Stimulated activated naive CD8-positive, alpha-beta T cell treated with anti-CD3 and anti-CD28 coated beads, Interleukin-15, Interleukin-2, amounts not matched to agents 100 U/mL and 50 U/mL, for 24 hours (primary cell): ENCODE results near the gene RSBN1L.
A peak's percentile ranks its signal among the peaks of the same experiment; 100 is the strongest.
"Not testable (repeated sequence)": the region's sequence is repeated elsewhere in the genome, so short reads cannot be mapped to it uniquely, and the experiment has no call there.

Experiments
- ATAC-seq: fragments of 150-1000 bp; cut with Tn5 transposase; one replicate; pipeline ENCODE4 v1.10.0; 2021
- DNase-seq: peaks from one replicate; pipeline ENCODE4 v3.0.0; 2021

The RSBN1L gene

DNA sequence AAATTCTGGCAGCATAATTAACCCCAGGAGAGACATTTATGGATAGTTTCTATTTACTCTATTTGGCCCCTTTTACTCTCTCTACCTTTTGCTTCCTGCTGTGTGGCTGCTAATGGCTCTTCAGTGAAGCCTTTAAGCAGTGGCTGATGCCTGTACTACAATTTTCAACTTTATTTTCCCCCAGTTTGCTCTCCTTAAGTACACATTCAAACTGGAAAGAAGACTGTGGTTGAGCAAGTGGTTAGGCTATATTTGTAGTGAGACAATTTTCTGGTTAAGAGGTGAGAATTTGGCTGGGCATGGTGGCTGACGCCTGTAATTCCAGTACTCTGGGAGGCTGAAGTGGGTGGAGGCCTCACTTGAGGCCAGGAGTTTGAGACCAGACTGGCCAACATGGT lies 8.5 kb upstream of the RSBN1L start:
- DNase-seq: peak; percentile 14

DNA sequence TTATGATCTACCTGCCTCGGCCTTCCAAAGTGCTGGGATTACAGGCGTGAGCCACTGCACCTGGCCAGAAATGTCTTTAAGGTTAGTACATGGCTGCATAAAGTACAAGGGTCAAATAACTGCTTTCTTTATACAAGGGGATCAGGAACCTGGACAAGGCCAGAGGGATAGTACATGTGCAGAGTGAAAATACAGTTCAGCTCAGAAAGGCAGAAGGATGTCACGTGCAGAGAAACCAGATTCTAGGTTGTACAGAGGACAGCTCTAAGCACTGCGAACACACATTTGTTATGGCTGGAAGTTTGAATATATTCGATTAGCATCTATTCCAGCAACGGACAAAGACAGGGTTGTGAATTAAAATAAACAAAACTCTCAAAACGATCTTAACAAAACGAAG lies 6.0 kb upstream of the RSBN1L start:
- ATAC-seq (no peak), DNase-seq (no peak)

More for the DNA sequence above, 8.5 kb upstream of the RSBN1L start:
- peak; percentile 65 for ATAC-seq

DNA sequence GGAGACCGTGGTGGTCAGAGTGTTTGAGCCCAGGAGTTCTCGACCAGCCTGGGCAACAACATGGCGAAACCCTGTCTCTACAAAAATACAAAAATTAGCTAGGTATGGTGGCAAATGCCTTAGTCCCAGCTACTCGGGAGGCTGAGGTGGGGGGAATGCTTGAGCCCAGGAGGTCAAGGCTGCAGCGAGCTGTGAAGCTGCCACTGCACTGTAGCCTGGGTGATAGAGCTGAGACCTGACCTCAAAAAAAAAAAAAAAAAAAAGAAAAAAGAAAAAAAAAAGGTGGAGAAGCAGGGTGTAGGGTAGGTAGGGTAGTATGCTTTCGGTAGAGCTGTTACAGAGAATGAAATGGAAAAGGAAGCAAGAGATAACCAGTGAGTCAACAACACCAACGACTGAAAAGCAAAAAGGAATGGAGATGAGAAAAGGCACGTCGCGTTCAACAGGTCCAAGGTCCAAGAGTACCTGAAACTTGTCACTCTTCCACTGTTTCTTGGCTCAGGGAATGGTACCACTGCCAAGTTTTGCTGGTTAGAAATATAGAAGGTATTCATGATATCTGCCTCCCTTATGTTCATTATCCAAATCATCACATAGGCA lies 4.3 kb upstream of the RSBN1L start:
- no peak for ATAC-seq
- DNase-seq: no peak

DNA sequence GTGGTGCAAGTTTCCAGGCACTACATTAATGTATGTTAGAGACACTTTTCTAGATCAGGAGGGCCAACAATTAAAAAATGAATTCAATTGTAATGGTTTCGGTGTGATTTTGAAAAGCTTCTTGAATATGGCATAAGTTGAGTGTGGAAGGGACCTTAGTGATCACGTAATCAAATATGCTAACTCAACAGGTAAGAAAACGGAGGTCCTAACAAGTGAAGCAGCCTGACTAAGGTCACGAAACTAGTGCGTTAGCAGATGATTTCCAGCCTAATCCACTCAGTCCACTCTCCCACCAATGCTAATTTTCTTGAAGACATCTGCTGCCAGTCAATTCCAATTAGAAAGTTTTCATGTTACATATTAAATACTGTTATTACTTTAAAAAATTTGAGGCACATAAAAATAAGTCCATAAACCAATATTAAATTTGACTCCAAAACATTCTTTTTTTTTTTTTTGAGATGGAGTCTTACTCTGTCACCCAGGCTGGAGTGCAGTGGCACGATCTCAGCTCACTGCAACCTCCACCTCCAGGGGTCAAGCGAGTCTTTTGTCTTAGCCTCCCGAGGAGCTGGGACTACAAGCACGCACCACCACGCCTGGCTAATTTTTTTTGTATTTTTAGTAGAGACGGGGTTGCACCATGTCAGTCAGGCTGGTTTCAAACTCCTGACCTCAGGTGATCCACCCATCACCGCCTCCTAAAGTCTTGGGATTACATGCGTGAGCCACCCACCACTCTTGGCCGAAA lies 2.3 kb upstream of the RSBN1L start:
- no peak for ATAC-seq

DNA sequence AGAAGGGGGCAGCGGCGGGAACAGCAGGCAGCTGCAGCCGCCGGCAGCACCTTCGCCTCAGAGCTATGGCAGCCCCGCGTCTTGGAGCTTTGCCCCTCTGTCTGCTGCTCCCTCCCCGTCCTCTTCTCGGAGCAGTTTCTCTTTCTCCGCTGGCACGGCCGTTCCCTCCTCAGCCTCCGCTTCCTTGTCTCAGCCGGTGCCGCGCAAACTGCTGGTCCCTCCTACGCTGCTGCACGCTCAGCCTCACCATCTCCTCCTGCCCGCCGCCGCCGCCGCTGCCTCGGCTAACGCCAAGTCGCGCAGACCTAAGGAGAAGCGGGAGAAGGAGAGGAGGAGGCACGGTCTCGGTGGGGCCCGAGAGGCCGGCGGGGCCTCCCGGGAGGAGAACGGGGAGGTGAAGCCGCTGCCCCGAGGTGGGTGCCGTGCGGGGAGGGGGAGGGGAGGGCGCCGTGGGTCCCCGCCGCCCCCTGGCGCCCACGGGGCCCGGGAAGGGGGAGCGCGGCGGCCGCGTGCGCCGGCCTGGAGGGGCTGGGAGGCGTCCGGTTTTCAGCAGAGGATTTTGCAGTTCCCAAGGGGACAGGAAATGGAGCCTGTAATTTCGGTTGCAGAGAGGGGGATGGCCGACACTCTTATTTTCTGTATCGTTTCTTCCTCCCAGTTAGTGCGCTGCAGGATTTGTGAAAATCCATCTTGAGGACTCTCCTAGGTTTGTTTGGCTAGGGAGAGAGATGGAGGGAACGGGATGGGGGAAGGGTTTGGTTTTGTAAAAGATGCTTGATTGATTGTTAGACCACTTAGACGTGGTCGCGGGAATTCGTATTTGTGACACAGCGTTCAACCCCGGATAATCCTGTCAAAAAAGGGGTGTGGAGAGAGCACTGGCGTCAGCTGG lies 630 bp downstream of the RSBN1L start:
- DNase-seq (peak; percentile 67), ATAC-seq (peak; percentile 34)

More for the DNA sequence above, 2.3 kb upstream of the RSBN1L start:
- no peak for DNase-seq

DNA sequence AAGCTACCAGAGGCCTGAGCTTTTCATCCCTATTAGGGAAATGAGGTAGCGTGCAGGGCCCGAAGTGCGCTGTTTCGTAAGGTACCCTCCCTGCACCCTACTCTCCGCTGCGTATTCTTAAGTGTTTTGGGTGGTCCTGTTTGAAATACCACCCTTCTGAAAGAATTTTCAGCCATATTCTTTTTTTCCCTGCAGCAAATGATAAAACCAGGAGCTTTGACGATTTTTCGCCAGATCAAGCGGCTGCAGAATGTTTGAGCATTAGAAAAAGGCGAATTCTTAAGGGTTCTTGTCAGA lies 1.2 kb downstream of the RSBN1L start:
- DNase-seq (no peak), ATAC-seq (no peak)

DNA sequence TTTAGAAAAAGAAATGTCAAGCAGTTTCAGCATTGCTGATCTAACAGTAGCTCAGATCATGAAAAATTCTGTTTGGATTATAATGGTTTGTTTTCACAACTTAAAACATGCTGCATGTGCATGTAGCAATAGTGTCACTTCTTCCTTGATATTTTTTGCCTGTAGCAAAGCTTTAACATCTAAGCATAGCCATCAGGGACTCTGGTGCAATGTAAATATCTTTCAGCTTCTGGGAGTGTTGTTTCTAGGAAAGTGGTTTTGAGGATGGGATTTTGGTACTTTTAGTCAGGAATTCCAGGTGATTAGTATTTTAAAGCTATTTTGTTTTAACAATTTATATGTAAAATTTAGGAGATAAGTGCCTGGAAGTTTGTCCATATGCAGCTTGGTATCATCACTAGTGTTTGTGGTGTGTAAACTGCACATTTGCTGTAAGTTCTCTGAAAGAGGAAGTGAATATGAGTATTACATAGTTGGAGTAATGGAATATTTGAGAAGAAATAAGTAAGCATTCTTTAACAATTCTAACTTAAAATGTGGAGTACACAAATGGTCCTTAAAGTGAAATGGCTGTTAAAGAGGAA lies 1.9 kb downstream of the RSBN1L start:
- ATAC-seq (no peak), DNase-seq (no peak)

DNA sequence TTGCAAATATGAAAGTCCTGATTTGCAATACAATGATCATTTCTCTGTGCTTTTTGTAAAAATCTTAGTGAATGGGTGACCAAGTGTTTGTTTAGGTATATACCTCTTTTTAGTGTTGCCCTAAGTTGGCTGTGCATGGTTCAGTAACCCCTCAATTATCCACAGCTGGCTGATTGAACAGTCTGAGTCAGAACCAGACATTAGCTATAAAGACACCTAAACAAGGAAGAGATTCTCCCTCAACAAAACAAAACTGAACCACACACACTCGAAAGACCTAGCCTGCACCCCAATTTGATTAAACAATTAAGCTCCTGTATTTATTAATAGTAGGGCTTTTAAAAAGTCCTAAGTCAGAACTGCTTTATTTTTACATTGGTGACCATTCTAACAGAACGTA lies 2.8 kb downstream of the RSBN1L start:
- no peak for DNase-seq
- ATAC-seq: no peak

DNA sequence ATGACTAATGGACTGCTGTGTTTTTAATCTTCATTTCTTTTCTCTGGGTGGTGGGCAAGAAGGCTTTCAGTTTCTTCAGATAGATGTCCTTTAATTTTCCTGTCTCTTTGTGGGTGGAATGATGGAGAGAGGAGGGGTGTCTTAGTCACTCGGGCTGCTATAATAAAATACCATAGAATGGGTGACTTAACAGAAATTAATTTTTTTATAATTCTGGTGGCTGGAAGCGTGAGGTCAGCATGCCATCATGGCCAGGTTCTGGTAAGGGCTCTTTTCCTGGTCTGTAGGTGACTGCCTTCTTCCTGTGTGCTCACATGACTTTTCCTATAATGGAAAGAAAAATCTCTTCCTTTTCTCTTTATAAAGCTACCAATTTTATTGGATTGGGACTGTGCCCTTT lies 6.3 kb downstream of the RSBN1L start:
- no peak for DNase-seq
- ATAC-seq: no peak

DNA sequence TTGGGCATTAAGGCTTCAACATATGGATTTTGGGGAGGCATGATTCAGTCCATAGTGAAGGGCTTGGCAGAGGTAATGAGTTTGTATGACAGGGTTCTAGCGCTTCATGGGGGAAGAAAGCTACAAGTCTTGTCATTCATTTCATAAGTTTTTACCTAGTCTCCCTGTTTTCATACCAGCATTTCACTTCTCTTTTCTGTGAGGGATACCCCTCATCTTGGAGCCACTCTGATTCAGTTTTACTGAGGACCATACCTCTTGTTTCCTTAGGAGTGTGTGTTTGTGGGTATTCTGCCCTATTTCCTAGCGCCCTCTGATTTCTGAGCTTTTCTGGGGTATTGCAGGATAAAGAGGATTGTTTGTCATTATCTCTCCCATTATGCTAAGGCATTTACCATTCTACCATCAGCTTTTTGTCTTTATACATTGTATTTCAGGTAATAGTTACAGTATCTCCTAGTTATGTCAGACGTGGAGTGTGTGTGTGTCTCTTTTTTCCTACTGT lies 6.8 kb downstream of the RSBN1L start:
- DNase-seq (no peak), ATAC-seq (no peak)

DNA sequence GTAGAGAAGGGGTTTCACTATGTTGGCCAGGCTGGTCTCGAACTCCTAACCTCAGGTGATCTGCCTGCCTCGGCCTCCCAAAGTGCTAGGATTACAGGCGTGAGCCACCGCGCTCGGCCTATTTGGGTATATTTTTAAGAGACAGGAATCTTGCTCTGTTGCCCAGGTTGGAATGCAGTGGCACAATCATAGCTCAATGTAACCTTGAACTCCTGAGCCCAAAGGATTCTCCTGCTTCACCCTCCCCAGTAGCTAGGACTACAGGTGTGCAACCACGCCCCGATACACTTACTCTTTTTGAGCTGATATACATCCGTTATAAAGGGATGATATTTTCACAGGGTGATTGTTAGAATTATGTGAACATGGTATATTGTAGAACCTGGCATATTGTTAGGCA lies 7.4 kb downstream of the RSBN1L start:
- ATAC-seq: not testable (repeated sequence)

DNA sequence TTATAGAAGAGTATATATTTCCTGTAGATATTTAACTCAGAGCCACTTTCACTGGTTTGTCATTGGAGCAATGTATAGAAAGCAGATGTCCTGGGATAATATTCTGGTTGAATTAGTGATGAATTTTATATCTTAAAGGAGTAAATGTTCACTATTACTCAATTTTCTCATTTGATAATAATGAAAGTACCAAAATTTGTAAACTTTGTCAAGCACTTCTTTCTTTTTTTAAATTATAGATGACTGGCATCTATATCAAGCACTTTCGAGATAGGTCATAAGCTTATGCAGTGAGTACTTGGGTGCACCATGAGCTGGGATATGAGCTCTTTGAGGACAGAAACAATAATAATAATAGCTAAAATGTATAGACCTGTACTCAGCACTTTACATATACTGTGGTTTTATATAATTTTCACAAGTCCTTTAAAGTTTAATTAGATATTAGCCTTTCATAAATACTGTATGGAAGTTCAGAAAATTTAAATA lies 11.3 kb downstream of the RSBN1L start:
- no peak for DNase-seq
- no peak for ATAC-seq

More for the DNA sequence above, 7.4 kb downstream of the RSBN1L start:
- DNase-seq: not testable (repeated sequence)

DNA sequence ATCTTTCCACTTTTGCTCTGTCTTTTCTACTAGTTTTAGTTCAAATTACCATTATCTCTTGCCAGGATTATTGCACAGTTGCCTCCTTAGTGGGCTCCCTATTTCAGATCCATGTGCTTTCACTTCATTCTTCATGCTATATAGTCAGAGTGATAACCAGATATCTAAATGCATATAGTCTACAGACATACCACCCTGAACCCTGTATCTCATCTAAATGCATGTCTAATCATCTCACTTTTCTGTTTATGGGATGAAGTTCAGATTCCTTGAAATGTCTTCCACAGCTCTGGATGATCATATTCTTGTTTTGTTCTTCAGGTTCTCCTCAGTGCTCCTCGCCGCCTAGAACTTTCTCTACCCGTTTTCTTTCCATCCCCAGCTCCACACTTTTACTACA lies 13.8 kb downstream of the RSBN1L start:
- DNase-seq (no peak), ATAC-seq (no peak)

DNA sequence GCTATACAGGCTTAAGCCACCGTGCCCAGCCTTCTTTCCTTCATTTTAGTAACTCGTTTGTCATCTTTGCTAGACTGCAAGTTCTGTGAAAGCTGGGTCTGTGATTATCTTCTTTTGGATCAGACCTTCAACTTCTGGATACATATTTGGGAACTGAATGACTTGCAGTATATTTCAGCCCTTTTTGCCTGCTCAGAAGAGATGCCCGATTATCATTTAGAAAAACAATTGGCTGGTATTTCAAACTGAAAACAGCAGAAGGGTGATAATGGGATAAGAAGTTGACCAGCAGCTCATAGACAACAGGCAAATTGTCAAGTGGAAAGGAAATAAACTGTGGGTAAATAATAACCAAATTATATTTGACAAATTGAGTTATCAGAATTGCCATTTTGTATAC lies 14.6 kb downstream of the RSBN1L start:
- no peak for DNase-seq
- ATAC-seq: no peak

DNA sequence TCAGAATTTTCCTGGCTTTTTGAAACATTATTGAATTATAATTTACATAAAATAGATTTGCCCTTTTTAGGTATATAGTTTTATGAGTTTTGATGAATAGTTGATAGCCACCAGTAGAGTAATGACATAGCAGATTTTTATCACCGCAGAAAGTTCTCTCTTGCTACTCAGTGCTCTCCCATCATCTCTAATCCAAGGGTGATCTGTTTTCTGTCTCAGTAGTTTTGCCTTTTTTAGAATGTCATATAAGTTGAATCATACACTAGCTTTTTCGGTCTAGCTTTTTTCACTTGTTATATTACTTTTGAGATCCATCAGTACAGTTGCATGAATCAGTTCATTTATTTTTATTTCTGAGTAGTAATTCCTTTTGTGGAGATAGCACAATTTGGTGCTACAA lies 17.9 kb downstream of the RSBN1L start:
- ATAC-seq (no peak), DNase-seq (no peak)

DNA sequence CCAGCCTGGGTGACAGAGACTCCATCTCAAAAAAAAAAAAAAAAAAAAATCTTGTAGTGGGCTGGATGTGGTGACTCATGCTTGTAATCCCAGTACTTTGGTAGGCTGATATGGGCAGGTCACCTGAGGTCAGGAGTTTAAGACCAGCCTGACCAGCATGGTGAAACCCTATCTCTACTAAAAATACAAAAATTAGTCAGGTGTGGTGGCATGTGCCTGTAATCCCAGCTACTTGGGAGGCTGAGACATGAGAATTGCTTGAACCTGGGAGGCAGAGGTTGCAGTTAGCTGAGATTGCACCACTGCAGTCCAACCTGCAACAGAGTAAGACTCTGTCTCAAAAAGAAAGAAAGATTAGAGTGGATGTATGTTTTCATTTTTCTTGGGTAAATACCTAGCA lies 18.7 kb downstream of the RSBN1L start:
- not testable (repeated sequence) for DNase-seq

DNA sequence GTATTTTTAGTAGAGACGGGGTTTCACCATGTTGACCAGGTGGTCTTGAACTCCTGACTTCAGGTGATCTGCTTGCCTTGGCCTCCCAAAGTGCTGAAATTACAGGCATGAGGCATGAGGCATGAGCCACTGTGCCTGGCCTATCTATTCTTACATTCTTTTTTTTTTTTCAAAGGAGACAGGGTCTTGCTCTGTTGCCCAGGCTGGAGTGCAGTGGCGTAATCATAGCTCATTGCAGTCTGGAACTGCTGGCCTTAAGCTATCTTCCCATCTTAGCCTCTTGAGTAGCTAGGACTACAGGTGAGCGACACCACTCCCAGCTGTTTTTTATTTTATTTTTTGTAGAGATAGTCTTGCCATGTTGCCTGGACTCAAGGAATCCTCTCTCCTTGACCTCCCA lies 20.5 kb downstream of the RSBN1L start:
- no peak for ATAC-seq
- no peak for DNase-seq

More for the DNA sequence above, 18.7 kb downstream of the RSBN1L start:
- not testable (repeated sequence) for ATAC-seq

DNA sequence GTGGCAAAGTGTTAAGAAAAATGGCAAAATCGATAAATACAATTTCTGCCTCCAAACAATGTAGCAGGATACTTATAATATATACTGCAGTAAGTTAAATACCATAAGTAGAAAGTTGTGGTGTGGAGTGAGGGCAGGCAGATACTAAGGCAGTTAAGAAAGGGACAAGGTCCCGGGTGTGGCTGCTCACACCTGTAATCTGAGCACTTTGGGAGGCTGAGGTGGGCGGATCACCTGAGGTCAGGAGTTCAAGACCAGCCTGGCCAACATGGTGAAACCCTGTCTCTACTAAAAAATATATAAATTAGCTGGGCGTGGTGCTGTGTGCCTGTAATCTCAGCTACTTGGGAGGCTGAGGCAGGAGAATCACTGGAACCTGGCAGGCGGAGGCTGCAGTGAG lies 21.3 kb downstream of the RSBN1L start:
- not testable (repeated sequence) for DNase-seq, ATAC-seq

DNA sequence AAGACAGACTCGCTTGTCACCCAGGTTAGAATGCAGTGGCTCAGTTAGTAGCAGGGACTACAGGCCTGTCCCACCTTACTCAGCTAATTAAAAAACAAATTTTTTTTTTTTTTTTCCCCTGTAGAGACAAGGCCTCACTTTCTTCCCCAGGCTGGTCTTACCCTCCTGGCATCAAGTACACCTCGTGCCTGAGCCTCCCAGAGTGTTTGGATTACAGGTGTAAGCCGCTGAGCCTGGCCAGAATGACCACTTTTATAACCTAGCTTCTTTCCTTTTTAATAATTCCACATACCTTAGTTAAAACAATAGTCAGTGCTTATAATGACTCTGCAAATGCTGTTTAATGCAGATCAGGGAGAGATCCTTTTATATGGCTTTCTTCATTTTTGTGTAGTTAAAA lies 31.3 kb downstream of the RSBN1L start:
- no peak for ATAC-seq
- no peak for DNase-seq

DNA sequence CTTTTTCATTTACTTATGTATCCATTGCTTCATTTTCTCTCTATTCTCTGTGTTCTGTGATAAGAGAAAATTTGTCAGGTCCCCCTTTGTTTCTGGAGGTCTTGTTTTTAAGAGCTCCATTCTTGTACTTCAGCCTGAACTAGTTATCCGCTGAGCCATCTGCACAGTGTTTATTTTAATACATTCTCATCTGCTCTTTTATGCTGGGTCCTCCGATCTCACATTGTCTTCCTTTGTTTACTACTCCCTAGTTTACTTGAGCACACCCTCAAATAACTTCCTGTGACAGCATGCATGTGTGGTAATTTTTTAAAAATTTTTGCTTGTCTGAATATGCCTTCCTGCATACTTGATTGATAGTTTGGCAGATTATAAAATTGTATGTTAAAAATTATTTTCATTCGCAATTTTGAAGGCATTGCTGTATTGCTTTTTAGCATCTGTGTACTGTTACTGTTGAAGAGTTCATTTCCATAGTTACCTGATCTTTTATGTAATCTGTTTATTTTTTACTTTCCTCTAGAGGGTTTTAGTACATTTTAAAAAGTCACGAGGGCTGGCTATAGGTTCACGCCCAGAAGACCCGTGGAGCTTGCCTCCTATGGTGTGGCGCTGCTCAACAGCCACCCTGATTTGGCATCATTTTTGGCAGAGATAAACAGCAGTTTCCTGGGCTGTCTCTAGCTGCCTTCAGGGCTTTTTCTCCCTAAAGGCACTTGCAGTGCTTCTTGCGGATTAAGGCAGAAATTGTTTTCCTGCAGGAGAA lies 31.9 kb downstream of the RSBN1L start:
- DNase-seq (no peak), ATAC-seq (peak; percentile 52)

DNA sequence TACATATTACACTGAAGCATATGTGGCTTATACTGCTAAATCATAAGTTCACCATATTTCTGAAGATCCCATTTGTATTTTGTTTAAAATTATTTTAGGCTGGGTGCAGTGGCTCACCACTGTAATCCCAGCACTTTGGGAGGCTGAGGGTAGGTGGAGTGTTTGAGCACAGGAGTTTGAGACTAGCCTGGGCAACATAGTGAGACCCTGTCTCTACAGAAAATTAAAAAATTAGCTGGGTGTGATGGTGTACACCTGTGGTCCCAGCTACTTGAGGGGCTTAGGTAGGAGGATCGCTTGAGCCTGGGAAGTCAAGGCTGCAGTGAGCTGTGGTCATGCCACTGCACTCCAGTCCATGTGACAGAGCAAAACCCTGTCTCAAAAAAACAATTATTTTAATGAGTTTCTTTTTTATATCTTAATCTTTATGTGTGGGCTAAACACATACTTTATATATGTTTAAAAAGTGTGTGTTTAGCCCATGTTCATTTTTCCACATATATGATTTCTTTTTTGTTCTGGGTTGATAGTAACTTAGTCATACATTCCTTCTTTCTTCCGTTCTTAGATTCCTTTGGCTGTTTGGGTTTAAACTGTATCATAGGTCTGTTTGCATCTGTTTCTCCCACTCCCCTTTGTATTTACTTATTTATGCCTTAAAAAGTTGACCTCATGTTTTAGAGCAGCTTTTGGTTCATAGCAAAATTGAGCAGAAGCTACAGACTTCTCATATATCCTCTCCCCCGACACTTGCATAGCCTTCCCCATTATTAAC lies 33.5 kb downstream of the RSBN1L start:
- DNase-seq (no peak), ATAC-seq (no peak)
